Sigmoid colon (tissue), 7 donors: ENCODE data around the gene COL23A1. TPM values are rescaled to one million over a fixed set of nuclear protein-coding genes. Genes with fewer than 3 reads are reported as not detected.

Experiments used
- DNase-seq: peaks from one replicate; pipeline ENCODE4 v3.0.0-alpha.2; 2019
- H3K27ac ChIP-seq, 4 donors: fragments of 200-600 bp; sonication (generic); one replicate each; pipeline ENCODE4 v1.5.1; 2016 to 2019; ENCODE audit warnings: mild to moderate bottlenecking in 1 of 4
- H3K27me3 ChIP-seq, 3 donors: fragments of 200-600 bp; sonication (generic); one replicate each; pipeline ENCODE4 v1.5.1; 2019; ENCODE audit warnings: mild to moderate bottlenecking in 1 of 3
- H3K36me3 ChIP-seq, 4 donors: fragments of 200-600 bp; sonication (generic); one replicate each; pipeline ENCODE4 v1.5.1; 2016 to 2019
- H3K4me1 ChIP-seq, 4 donors: fragments of 200-600 bp; sonication (generic); one replicate each; pipeline ENCODE4 v1.5.1; 2017 to 2019
- H3K4me3 ChIP-seq, 4 donors: fragments of 200-600 bp; sonication (generic); one replicate each; pipeline ENCODE4 v1.5.1; 2017 to 2019; ENCODE audit warnings: mild to moderate bottlenecking in 2 of 4, moderate library complexity in 1 of 4
- H3K9me3 ChIP-seq, 4 donors: fragments of 200-600 bp in 3 of 4; sonication (generic) in 3 of 4; one replicate each; pipeline versions ENCODE4 v1.5.1 to v1.6.1; 2013 to 2019
- EP300 ChIP-seq, 4 donors: sonication (generic); formaldehyde crosslinking; IDR thresholded peaks; one replicate each; pipeline ENCODE4 v1.6.1; 2017; ENCODE audit warnings: antibody characterized with exemption in 4 of 4
- POLR2A ChIP-seq, 2 donors: fragments of 450-650 bp; IDR thresholded peaks; one replicate each; pipeline ENCODE4 v1.6.1; 2016; ENCODE audit warnings: antibody characterized with exemption in 2 of 2, mild to moderate bottlenecking in 2 of 2, moderate library complexity in 2 of 2
- POLR2AphosphoS5 ChIP-seq, 4 donors: sonication (generic); formaldehyde crosslinking; IDR thresholded peaks; one replicate each; pipeline ENCODE4 v1.6.1; 2017; ENCODE audit warnings: antibody characterized with exemption in 4 of 4
- WGBS, 2 donors: extraction: QIAGEN DNeasy Blood & Tissue Kit; methylation state at CpG; one replicate each; pipeline ENCODE4 v1.1.7; 2013; 5-methylcytosine and 5-hydroxymethylcytosine counted together
- intact Hi-C: fragments of 100-400 bp; cut with DNase I; formaldehyde crosslinking; loops from one replicate; pipeline ENCODE4 v1.15.1; 2023
- polyA plus RNA-seq, 3 donors: library from polyadenylated mRNA; stranded (reverse); fragments of 200-250 nt; gene quantifications; one replicate each; pipeline ENCODE4 v1.2.3, GENCODE V29; 2013
- total RNA-seq, 4 donors: library from RNA; depleted of rRNA; stranded (reverse); fragments of >200 nt; gene quantifications; one replicate each; pipeline ENCODE4 v1.1.0, GENCODE V29; 2016
- TF ChIP-seq, protein P1 (sequence below), 4 experiments: fragments of 450-650 bp in 3 of 4; fragments of 200-600 bp in 1 of 4; IDR thresholded peaks; one replicate each; pipeline ENCODE4 v1.5.1; 2016 to 2019; ENCODE audit warnings: antibody characterized with exemption in 4 of 4, mild to moderate bottlenecking in 3 of 4, moderate library complexity in 2 of 4
- donor health status: healthy with polysubstance abuse.
- donor health status: Bipolar disorder and iron deficiency.
- donor health status: healthy.

The COL23A1 gene
- total and polyA plus RNA-seq, 7 donors = 0.28 to 1.2 (median 0.57) TPM; not detected in 1

DNA sequence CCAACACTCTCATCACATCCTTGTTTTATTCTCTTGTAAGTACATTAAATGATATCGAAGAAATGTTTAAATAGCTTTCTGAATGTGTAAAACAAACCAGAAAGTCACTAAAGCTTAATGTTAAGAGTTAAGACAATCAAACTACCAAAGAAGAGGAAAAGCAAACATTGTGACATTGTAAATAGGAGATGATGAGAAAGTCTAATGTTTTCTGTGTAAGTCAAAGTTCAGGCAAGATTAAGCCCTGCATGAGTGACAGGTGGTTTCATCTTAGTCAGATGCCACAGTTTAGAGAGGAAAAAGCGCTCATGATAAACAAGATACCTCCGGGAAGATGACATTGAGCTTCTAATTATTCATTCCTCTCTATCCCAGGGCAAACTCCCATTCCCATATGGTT lies 306.7 kb downstream of the COL23A1 start:
- WGBS, 2 donors = 30 to 80% methylated on average over 3 of the region's 3 CpGs
- DNase-seq = no peak

DNA sequence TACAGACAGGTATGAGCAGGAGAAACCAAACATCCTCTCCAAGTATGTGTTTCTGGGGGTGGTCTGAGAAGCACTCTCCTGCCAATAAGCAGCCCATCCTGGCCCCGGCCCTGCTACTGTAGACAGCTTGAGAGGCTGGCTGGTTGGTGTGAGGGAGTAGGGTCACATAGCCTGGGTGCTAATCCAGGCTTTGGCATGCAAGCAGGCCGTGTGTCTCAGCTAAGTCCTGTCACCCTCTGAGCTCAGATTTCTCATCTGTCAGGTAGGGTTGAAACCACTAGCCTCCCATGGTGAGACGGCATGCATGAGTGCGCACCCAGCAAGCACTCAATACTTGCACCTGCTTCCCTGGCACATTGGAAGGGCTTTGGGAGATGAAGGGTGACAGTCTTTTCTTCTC lies 307.8 kb downstream of the COL23A1 start:
- 87 to 92% methylated on average over 4 of the region's 4 CpGs for WGBS, 2 donors
- peak; percentile 48 for DNase-seq
- no peaks in the 10 kb centered on the region for H3K36me3 ChIP-seq
- H3K4me1 ChIP-seq = peaks cover 0 to 9% (median 7%) of the 10 kb centered on the region in 4 donors
- no peak overlapping the region for H3K27ac ChIP-seq
- H3K4me3 ChIP-seq = no peak overlapping the region
- peaks cover 0 to 11% (median 0%) of the 10 kb centered on the region in 3 donors for H3K27me3 ChIP-seq
- H3K9me3 ChIP-seq = peaks cover 0 to 7% (median 2%) of the 10 kb centered on the region in 4 donors
- TF ChIP-seq POLR2A (IDR thresholded peaks at IDR 0.05) (no peak), EP300 (IDR thresholded peaks at IDR 0.05) (no peak)
- intact Hi-C loops = loop anchor here (10.0 kb wide), 1 partner anchor 172 kb away; no protein-coding TSS in a partner anchor

More for the DNA sequence above, 306.7 kb downstream of the COL23A1 start:
- Histone ChIP-seq H3K27ac (no peak overlapping the region), H3K27me3 (peaks cover 0 to 8% (median 0%) of the 10 kb centered on the region in 3 donors), H3K9me3 (peaks cover 0 to 7% (median 2%) of the 10 kb centered on the region in 4 donors), H3K36me3 (no peaks in the 10 kb centered on the region), H3K4me1 (peaks cover 0 to 9% (median 7%) of the 10 kb centered on the region in 4 donors), H3K4me3 (no peak overlapping the region)
- TF ChIP-seq, protein P1, sequence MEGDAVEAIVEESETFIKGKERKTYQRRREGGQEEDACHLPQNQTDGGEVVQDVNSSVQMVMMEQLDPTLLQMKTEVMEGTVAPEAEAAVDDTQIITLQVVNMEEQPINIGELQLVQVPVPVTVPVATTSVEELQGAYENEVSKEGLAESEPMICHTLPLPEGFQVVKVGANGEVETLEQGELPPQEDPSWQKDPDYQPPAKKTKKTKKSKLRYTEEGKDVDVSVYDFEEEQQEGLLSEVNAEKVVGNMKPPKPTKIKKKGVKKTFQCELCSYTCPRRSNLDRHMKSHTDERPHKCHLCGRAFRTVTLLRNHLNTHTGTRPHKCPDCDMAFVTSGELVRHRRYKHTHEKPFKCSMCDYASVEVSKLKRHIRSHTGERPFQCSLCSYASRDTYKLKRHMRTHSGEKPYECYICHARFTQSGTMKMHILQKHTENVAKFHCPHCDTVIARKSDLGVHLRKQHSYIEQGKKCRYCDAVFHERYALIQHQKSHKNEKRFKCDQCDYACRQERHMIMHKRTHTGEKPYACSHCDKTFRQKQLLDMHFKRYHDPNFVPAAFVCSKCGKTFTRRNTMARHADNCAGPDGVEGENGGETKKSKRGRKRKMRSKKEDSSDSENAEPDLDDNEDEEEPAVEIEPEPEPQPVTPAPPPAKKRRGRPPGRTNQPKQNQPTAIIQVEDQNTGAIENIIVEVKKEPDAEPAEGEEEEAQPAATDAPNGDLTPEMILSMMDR (IDR thresholded peaks at IDR 0.05) = no peak
- TF ChIP-seq POLR2AphosphoS5 (IDR thresholded peaks at IDR 0.05) (no peak), POLR2A (IDR thresholded peaks at IDR 0.05) (no peak), EP300 (IDR thresholded peaks at IDR 0.05) (no peak)
- intact Hi-C loops = loop anchor here (10.0 kb wide), 1 partner anchor 171 kb away; no protein-coding TSS in a partner anchor

DNA sequence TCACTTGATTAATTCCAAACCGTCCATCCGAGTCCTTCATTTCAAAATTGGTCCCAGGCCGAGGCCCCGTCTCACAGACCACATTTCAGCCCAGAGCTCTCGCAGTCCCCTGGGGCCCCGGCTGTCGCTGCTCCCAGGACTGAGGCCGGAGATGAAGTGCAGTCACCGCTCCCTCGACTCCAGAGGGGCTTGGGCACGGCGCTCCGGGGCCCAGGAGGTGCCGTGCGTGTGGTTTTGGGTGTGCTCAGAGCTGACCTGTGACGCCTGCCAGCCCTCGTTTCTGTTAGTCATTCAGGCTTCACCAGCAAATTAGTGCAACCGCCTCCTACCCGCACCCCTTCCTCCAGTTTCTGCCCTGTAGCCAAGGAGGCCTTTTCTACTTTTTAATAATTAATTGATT lies 308.9 kb downstream of the COL23A1 start:
- Histone ChIP-seq H3K9me3 (peaks cover 0 to 7% (median 2%) of the 10 kb centered on the region in 4 donors), H3K4me3 (no peak overlapping the region), H3K36me3 (no peaks in the 10 kb centered on the region), H3K27me3 (peaks cover 0 to 20% (median 0%) of the 10 kb centered on the region in 3 donors), H3K27ac (no peak overlapping the region), H3K4me1 (peaks cover 0 to 9% (median 7%) of the 10 kb centered on the region in 4 donors)
- WGBS, 2 donors = 89 to 90% methylated on average over 19 of the region's 19 CpGs
- intact Hi-C loops = loop anchor here (10.0 kb wide), 1 partner anchor 173 kb away; no protein-coding TSS in a partner anchor
- TF ChIP-seq, protein P1 (IDR thresholded peaks at IDR 0.05) = no peak
- no peak for TF ChIP-seq POLR2AphosphoS5 (IDR thresholded peaks at IDR 0.05)
- DNase-seq = peak; percentile 58

DNA sequence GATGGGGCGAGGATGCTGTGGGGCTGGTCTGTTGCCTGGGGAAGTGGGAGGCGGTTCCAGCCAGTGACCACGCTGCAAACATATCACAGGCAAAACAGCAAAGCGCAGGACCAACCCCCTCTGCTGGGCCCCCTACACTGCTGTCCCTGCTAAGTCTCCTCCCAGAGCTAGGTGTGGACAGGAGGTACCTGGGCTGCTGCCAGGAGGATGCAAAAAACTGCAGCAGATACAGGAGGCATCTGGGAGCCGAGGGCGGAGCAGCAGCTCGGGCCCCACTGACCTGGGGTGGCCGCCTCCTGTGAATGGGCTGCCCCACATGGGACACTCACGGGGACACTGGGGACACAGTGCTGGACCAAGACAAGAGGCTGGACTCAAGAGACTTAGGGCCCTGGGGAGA lies 309.6 kb downstream of the COL23A1 start:
- Histone ChIP-seq H3K9me3 (peaks cover 0 to 7% (median 2%) of the 10 kb centered on the region in 4 donors), H3K27me3 (peaks cover 0 to 27% (median 0%) of the 10 kb centered on the region in 3 donors), H3K4me1 (peaks cover 0 to 9% (median 7%) of the 10 kb centered on the region in 4 donors), H3K27ac (no peak overlapping the region), H3K36me3 (no peaks in the 10 kb centered on the region), H3K4me3 (no peak overlapping the region)
- intact Hi-C loops = loop anchor here (1.0 to 10.0 kb wide), 3 partner anchors 174 to 310 kb away; partner anchors contain the start of gene COL23A1
- peak; percentile 59 for DNase-seq
- TF ChIP-seq, protein P1 (IDR thresholded peaks at IDR 0.05) = no peak
- no peak for TF ChIP-seq POLR2AphosphoS5 (IDR thresholded peaks at IDR 0.05)
- TF ChIP-seq EP300 (IDR thresholded peaks at IDR 0.05) = no peak
- 78 to 90% methylated on average over 9 of the region's 9 CpGs for WGBS, 2 donors

DNA sequence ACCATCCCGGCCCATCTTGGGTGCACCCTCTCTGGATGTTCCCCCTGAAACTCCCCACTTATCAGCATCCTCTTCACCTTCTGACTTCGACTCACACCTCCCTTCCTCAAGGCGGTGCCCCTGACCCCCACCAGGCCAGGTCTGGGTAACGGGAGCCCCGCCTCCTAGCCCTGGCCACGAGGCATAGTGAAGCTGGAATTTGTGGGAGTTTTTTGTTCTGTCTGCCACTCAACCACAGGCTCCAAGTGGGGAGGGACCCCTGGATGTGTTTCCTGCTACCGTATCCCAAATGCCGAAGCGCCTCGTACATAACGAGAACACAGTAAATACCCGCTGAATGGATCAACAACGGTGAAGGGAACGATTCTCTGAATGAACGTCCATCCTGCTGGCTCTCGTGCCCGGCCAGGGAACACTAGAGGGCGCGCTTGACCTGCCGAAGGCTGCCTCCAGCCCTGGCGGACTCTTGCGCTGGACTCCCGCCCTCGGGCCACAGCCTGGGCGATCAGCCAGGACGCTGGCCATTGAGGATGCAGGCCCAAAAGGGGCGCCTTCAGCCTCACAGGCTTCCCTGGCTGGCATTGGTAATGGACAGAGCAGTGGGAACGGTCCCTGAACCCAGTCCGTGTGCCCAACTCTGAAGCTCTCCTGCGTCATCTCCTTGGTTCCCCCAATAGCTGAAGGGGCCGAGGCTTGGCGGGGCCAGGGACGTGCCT lies 310.3 kb downstream of the COL23A1 start:
- H3K9me3 ChIP-seq = peaks cover 0 to 7% (median 2%) of the 10 kb centered on the region in 4 donors
- 18 to 22% methylated on average over 33 of the region's 33 CpGs for whole genome bisulfite sequencing, 2 donors
- intact Hi-C loops = loop anchor here (1.0 to 10.0 kb wide), 3 partner anchors 175 to 310 kb away; partner anchors contain the start of gene COL23A1
- peaks cover 0 to 9% (median 7%) of the 10 kb centered on the region in 4 donors for H3K4me1 ChIP-seq
- peaks cover 0 to 27% (median 0%) of the 10 kb centered on the region in 3 donors for H3K27me3 ChIP-seq
- peak in 1 of 4 donors; percentile 48 for TF ChIP-seq POLR2AphosphoS5 (IDR thresholded peaks at IDR 0.05)
- TF ChIP-seq POLR2A (IDR thresholded peaks at IDR 0.05) = no peak
- TF ChIP-seq, protein P1 (IDR thresholded peaks at IDR 0.05) = peak; percentile 70 to 87 (median 84)
- no peak for TF ChIP-seq EP300 (IDR thresholded peaks at IDR 0.05)
- no peaks in the 10 kb centered on the region for H3K36me3 ChIP-seq
- peak; percentile 91 for DNase-seq
- no peak overlapping the region for H3K4me3 ChIP-seq
- no peak overlapping the region for H3K27ac ChIP-seq
